ENCODE data around the gene GALNT15. TPM values are rescaled to one million over a fixed set of nuclear protein-coding genes. Genes with fewer than 3 reads are reported as not detected.
A peak's percentile ranks its signal among the peaks of the same experiment; 100 is the strongest.

The GALNT15 gene
- total and polyA plus RNA-seq, 12 donors = 2.9 to 22.8 (median 12.8) TPM

DNA sequence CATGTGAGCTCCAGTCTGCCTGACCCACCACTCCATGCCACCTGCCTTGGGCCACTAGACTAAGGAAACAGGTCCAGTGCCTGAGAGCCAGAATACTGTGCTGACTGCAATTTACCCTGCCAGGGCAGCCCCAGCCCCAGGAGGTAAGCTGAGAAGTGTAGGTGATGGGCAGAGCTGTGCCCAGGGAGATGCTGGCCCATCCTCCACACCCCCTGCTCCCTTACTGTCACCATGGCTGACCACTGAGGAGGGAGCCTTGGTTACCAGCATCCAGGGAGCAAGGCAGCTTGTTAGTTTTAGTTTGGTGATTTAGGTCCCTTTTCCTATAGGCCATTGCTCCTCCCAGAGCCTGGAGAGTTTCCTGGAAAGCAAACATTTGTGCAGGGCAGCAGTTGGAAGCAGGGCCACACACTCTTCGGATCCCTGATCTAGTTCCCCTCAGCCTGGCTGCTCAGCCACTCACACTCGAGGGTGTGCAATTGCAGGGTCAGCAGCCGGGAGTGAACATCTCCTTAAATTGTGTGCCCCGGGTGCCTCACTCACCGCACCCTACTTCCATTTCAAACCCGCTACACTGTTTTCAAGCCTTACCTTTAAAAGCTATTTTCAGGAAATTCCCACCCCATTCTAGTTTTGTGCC, 2.0 kb downstream of the GALNT15 start:
- no peaks in the 10 kb centered on the region for H3K36me3 ChIP-seq (replicated peaks in 1 of 2)
- H3K27me3 ChIP-seq = no peaks in the 10 kb centered on the region
- peak overlapping the region in 1 of 4 donors; percentile 35 for H3K4me3 ChIP-seq
- no peak for TF ChIP-seq POLR2A (IDR thresholded peaks at IDR 0.05)
- peaks cover 0 to 13% of the 10 kb centered on the region in 2 donors for H3K4me1 ChIP-seq (replicated peaks in 1 of 2)
- no peaks in the 10 kb centered on the region for H3K9me3 ChIP-seq (replicated peaks in 1 of 3)
- intact Hi-C loops (cut with DNase I) = loop anchor here (5.0 to 10.0 kb wide), 2 partner anchors 71 to 362 kb away; no protein-coding TSS in a partner anchor
- WGBS, 4 donors = 66 to 78% (median 71%) methylated on average over 6 of the region's 6 CpGs
- no peak for DNase-seq
- H3K27ac ChIP-seq = peak overlapping the region in 1 of 5 donors; percentile 41

DNA sequence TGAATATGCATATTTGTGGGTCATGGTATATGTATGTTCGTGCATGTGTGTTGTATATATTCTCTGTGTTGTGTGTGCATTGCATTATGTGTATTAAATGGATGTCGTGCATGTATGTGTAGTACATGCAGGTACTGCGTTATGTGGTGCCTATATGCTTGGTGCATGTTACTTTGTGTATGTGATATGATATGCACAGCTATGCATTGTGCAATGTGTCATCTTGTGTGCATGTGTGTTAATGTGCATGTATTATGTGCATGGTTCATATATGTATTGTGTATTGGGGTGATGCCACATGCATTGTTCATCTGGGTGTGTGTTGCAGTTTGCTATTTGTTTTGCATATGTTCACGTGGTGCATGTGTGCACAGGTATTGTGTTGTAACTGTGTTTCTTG, 2.9 kb downstream of the GALNT15 start:
- H3K9me3 ChIP-seq (replicated peaks in 1 of 3) = no peaks in the 10 kb centered on the region
- intact Hi-C loops (cut with DNase I) = loop anchor here (5.0 to 10.0 kb wide), 2 partner anchors 70 to 363 kb away; no protein-coding TSS in a partner anchor
- 69 to 78% (median 73%) methylated on average over 4 of the region's 4 CpGs for WGBS, 4 donors
- no peak for TF ChIP-seq POLR2A (IDR thresholded peaks at IDR 0.05)
- TF ChIP-seq, protein P1, sequence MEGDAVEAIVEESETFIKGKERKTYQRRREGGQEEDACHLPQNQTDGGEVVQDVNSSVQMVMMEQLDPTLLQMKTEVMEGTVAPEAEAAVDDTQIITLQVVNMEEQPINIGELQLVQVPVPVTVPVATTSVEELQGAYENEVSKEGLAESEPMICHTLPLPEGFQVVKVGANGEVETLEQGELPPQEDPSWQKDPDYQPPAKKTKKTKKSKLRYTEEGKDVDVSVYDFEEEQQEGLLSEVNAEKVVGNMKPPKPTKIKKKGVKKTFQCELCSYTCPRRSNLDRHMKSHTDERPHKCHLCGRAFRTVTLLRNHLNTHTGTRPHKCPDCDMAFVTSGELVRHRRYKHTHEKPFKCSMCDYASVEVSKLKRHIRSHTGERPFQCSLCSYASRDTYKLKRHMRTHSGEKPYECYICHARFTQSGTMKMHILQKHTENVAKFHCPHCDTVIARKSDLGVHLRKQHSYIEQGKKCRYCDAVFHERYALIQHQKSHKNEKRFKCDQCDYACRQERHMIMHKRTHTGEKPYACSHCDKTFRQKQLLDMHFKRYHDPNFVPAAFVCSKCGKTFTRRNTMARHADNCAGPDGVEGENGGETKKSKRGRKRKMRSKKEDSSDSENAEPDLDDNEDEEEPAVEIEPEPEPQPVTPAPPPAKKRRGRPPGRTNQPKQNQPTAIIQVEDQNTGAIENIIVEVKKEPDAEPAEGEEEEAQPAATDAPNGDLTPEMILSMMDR (IDR thresholded peaks at IDR 0.05) = no peak
- H3K27me3 ChIP-seq = no peaks in the 10 kb centered on the region
- peaks cover 0 to 13% of the 10 kb centered on the region in 2 donors for H3K4me1 ChIP-seq (replicated peaks in 1 of 2)
- no peak for DNase-seq
- H3K27ac ChIP-seq = no peak overlapping the region
- no peaks in the 10 kb centered on the region for H3K36me3 ChIP-seq (replicated peaks in 1 of 2)
- H3K4me3 ChIP-seq = peak overlapping the region in 1 of 4 donors; percentile 35

DNA sequence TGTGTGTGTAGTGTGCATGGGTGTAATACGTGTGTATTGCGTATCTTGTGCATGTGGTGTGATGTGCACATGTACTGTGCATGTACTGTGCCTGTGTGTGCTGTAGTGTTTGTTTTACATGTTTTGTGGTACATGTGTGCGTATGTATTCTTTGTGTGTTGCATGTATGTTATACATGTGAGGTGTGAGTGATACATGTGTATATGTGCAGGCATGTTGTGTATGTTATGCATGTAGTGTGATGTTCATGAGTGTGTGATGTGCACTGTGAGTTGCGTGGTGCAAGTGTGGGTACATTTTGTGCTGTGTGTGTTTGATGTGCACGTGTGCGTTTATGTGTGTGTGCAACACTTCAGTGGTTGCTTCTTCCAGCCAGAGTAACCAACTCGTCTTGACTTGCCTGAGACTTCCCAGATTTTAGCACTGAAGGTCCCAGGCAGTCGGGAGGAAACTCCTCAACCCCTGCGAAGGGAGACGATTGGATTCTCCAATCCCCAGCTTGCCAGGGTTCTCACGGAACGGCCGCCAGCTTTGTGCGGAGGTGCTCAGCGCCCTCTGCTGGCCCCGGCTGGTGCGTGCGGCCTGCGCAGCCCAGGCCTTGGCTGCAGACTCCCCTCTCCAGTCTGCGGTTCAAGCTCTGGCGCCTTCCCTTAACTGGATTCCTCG, 3.6 kb downstream of the GALNT15 start:
- Histone ChIP-seq H3K4me1 (replicated peaks in 1 of 2) (peaks cover 0 to 13% of the 10 kb centered on the region in 2 donors), H3K4me3 (peak overlapping the region in 1 of 4 donors; percentile 35), H3K36me3 (replicated peaks in 1 of 2) (no peaks in the 10 kb centered on the region), H3K9me3 (replicated peaks in 1 of 3) (no peaks in the 10 kb centered on the region), H3K27me3 (no peaks in the 10 kb centered on the region), H3K27ac (no peak overlapping the region)
- DNase-seq = peak; percentile 68 to 90 (median 84)
- intact Hi-C loops (cut with DNase I) = loop anchor here (2.0 to 10.0 kb wide), 3 partner anchors 69 to 363 kb away; no protein-coding TSS in a partner anchor
- WGBS, 4 donors = 17 to 65% (median 41%) methylated on average over 6 to 22 of the region's 22 CpGs
- no peak for TF ChIP-seq POLR2A (IDR thresholded peaks at IDR 0.05)
- TF ChIP-seq, protein P1 (IDR thresholded peaks at IDR 0.05) = peak; percentile 93 to 98 (median 94)

DNA sequence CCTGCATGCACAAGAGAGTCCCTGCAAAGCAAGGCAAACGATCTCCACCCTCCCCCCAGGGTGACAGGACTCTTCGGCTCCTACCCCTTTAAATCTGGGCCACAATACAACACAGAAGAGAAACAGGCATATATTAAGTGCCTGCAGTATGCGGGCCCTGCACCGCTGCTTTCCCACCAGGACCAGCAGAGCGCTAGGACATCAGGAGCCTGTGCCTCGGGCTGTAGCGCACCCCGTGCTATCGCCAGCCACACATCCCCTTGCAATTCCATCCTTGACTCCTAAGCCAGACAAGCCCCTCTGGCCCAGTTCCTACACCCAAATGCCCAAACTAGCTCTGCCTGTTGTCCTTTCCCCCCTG, 4.1 kb downstream of the GALNT15 start:
- Histone ChIP-seq H3K27me3 (no peaks in the 10 kb centered on the region), H3K27ac (no peak overlapping the region), H3K36me3 (replicated peaks in 1 of 2) (no peaks in the 10 kb centered on the region), H3K4me1 (replicated peaks in 1 of 2) (peaks cover 0 to 12% of the 10 kb centered on the region in 2 donors), H3K9me3 (replicated peaks in 1 of 3) (no peaks in the 10 kb centered on the region), H3K4me3 (no peak overlapping the region)
- intact Hi-C loops (cut with DNase I) = loop anchor here (2.0 to 10.0 kb wide), 3 partner anchors 69 to 364 kb away; no protein-coding TSS in a partner anchor
- TF ChIP-seq POLR2A (IDR thresholded peaks at IDR 0.05) = no peak
- TF ChIP-seq, protein P1 (IDR thresholded peaks at IDR 0.05) = peak in 1 of 6 experiments; percentile 21
- DNase-seq = no peak
- 54 to 61% (median 55%) methylated on average over 5 to 9 of the region's 9 CpGs for WGBS, 4 donors
